Upper lobe of left lung (tissue), 6 donors: ENCODE results near the gene TENM4. TPM values are rescaled to one million over a fixed set of nuclear protein-coding genes. Genes with fewer than 3 reads are reported as not detected.

Experiments
- ATAC-seq, 2 donors: fragments of 200-7000 bp; cut with Tn5 transposase; one replicate each; pipeline ENCODE4 v1.9.1; 2022; ENCODE audit warnings: mild to moderate bottlenecking in 2 of 2, moderate library complexity in 2 of 2; ENCODE audit not compliant: low FRiP score in 2 of 2
- DNase-seq, 2 donors: peaks; one replicate each; pipeline ENCODE4 v3.0.0-alpha.2; 2019 to 2020
- H3K27ac ChIP-seq, 4 donors: fragments of 200-600 bp; sonication (generic); one replicate each; pipeline ENCODE4 v1.5.1; 2016 to 2019
- H3K27me3 ChIP-seq, 4 donors: fragments of 200-600 bp; sonication (generic); one replicate each; pipeline ENCODE4 v1.5.1; 2017 to 2019
- H3K36me3 ChIP-seq, 4 donors: fragments of 200-600 bp; sonication (generic); one replicate each; pipeline ENCODE4 v1.5.1; 2016 to 2019
- H3K4me1 ChIP-seq, 4 donors: fragments of 200-600 bp; sonication (generic); one replicate each; pipeline ENCODE4 v1.5.1; 2018 to 2019
- H3K4me3 ChIP-seq, 4 donors: fragments of 200-600 bp; sonication (generic); one replicate each; pipeline ENCODE4 v1.5.1; 2017 to 2019; ENCODE audit warnings: mild to moderate bottlenecking in 2 of 4, moderate library complexity in 1 of 4
- H3K9me3 ChIP-seq, 4 donors: fragments of 200-600 bp; sonication (generic); one replicate each; pipeline ENCODE4 v1.5.1; 2018 to 2019
- EP300 ChIP-seq, 4 donors: sonication (generic); formaldehyde crosslinking; IDR thresholded peaks; one replicate each; pipeline ENCODE4 v1.5.1; 2017; ENCODE audit warnings: antibody characterized with exemption in 4 of 4, control low read depth in 2 of 4
- POLR2A ChIP-seq, 4 donors: fragments of 450-650 bp; IDR thresholded peaks; one replicate each; pipeline ENCODE4 v1.5.1; 2016 to 2017; ENCODE audit warnings: antibody characterized with exemption in 4 of 4, mild to moderate bottlenecking in 2 of 4
- POLR2AphosphoS5 ChIP-seq, 2 donors: sonication (generic); formaldehyde crosslinking; IDR thresholded peaks; one replicate each; pipeline ENCODE4 v1.5.1; 2017; ENCODE audit warnings: antibody characterized with exemption in 2 of 2
- WGBS, 2 donors: methylation state at CpG; one replicate each; pipeline ENCODE4 v1.1.5; 2017 to 2018; 5-methylcytosine and 5-hydroxymethylcytosine counted together
- total RNA-seq, 6 donors: library from RNA; depleted of rRNA in 4 of 6; stranded (reverse); fragments of >200 nt in 4 of 6; gene quantifications; one replicate each; pipeline versions ENCODE4 v1.1.0 to v1.2.1, GENCODE V29; 2016 to 2021
- TF ChIP-seq, protein P1 (sequence below), 6 experiments: fragments of 450-650 bp in 4 of 6; fragments of 200-600 bp in 2 of 6; sonication (generic) in 2 of 6; IDR thresholded peaks; one replicate each; pipeline ENCODE4 v1.5.1; 2016 to 2019; ENCODE audit warnings: antibody characterized with exemption in 6 of 6
- donor health status: DM: no; HTN: no; CAD: no; lungs with moderate emphysema.
- donor health status: DM: no; HTN: yes; CAD: no; lungs with severe emphysema.

The TENM4 gene
- total RNA-seq, 6 donors from 2014 or later: 0.11 to 20.0 (median 3.7) TPM

- no peaks in the 10 kb centered on the region for H3K4me1 ChIP-seq
- no peak for DNase-seq
- H3K27me3 ChIP-seq: no peaks in the 10 kb centered on the region
- no peak for TF ChIP-seq POLR2AphosphoS5 (IDR thresholded peaks at IDR 0.05)
- no peak for TF ChIP-seq POLR2A (IDR thresholded peaks at IDR 0.05)
- TF ChIP-seq, protein P1, sequence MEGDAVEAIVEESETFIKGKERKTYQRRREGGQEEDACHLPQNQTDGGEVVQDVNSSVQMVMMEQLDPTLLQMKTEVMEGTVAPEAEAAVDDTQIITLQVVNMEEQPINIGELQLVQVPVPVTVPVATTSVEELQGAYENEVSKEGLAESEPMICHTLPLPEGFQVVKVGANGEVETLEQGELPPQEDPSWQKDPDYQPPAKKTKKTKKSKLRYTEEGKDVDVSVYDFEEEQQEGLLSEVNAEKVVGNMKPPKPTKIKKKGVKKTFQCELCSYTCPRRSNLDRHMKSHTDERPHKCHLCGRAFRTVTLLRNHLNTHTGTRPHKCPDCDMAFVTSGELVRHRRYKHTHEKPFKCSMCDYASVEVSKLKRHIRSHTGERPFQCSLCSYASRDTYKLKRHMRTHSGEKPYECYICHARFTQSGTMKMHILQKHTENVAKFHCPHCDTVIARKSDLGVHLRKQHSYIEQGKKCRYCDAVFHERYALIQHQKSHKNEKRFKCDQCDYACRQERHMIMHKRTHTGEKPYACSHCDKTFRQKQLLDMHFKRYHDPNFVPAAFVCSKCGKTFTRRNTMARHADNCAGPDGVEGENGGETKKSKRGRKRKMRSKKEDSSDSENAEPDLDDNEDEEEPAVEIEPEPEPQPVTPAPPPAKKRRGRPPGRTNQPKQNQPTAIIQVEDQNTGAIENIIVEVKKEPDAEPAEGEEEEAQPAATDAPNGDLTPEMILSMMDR (IDR thresholded peaks at IDR 0.05): no peak
- TF ChIP-seq EP300 (IDR thresholded peaks at IDR 0.05): no peak
- H3K27ac ChIP-seq: no peak overlapping the region
- no peaks in the 10 kb centered on the region for H3K36me3 ChIP-seq
- no peak overlapping the region for H3K4me3 ChIP-seq
- no peak for ATAC-seq
- 59 to 64% methylated on average over 3 to 5 of the region's 5 CpGs for WGBS, 2 donors
- H3K9me3 ChIP-seq: no peaks in the 10 kb centered on the region
Observed at GRCh38 chr11:79331203-79331901, 109.5 kb downstream of the TENM4 start.

DNA sequence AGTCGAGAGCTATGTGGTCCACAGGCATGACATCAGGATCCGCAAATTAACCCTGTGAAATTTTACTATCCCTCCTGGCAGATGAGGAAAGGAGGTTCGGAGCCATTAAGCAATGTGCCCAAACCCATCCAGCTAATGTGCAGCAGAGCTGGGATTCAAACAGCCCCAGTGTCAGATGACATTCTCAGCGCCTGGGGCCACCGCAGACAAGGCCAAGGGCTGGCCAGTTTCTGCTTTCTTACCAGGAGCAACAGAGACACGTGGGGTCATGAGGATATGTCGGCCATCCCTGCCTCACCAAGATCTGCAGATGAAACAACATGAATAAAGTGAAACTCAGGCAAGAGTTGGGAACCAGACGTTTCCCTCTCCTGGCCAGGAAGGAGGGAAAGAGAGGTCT, 110.2 kb downstream of the TENM4 start:
- TF ChIP-seq EP300 (IDR thresholded peaks at IDR 0.05): no peak
- TF ChIP-seq, protein P1 (IDR thresholded peaks at IDR 0.05): no peak
- TF ChIP-seq POLR2A (IDR thresholded peaks at IDR 0.05): no peak
- no peak for TF ChIP-seq POLR2AphosphoS5 (IDR thresholded peaks at IDR 0.05)
- Histone ChIP-seq H3K27ac (no peak overlapping the region), H3K36me3 (no peaks in the 10 kb centered on the region), H3K27me3 (no peaks in the 10 kb centered on the region), H3K4me3 (no peak overlapping the region), H3K4me1 (no peaks in the 10 kb centered on the region), H3K9me3 (no peaks in the 10 kb centered on the region)
- ATAC-seq (no peak), DNase-seq (no peak)
- 73 to 74% methylated on average over 6 to 8 of the region's 8 CpGs for WGBS, 2 donors

DNA sequence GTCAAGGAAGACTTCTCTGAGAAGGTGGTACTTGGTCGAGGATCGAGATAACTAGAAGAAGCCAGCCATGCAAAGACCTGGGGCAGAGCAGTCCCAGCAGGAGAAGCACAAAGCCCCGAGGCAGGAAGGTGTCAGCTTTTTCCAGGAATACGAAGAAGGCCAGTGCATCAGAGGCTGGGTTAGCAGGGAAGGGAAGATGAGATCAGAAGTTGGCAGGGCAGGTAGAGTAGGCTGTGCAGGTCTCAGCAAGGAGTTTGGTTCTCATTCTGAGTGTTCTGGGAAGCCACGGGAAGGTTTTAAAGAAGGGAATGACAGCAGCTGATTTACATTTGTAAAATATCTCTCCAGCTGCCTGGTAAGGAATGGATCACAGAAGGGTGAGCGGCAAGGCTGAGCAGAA, 111.3 kb downstream of the TENM4 start:
- Histone ChIP-seq H3K27ac (no peak overlapping the region), H3K36me3 (no peaks in the 10 kb centered on the region), H3K4me3 (no peak overlapping the region), H3K27me3 (no peaks in the 10 kb centered on the region), H3K9me3 (no peaks in the 10 kb centered on the region), H3K4me1 (no peaks in the 10 kb centered on the region)
- 68 to 78% methylated on average over 6 of the region's 6 CpGs for WGBS, 2 donors
- TF ChIP-seq POLR2AphosphoS5 (IDR thresholded peaks at IDR 0.05): no peak
- no peak for TF ChIP-seq EP300 (IDR thresholded peaks at IDR 0.05)
- no peak for TF ChIP-seq POLR2A (IDR thresholded peaks at IDR 0.05)
- TF ChIP-seq, protein P1 (IDR thresholded peaks at IDR 0.05): no peak
- DNase-seq: no peak
- no peak for ATAC-seq

DNA sequence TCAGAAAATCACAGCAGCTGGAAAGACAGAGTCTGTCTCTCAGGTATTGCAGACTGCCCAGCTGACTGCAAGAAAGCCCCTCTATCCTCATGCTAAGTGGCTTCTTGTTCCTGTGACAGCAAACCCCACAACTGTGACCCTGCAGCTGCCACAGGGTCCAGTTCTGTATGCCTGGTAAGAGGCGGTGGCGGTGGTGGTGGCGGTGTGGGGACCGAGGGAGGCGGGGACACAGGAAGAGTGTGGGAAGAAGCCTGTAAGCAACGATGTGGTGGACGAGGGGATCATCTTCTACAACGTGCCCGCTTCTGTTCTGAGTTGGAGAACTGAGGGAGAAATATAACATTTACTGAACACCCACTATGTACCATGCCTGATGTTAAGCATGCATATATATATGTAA, 112.4 kb downstream of the TENM4 start:
- no peaks in the 10 kb centered on the region for H3K9me3 ChIP-seq
- TF ChIP-seq POLR2AphosphoS5 (IDR thresholded peaks at IDR 0.05) (no peak), EP300 (IDR thresholded peaks at IDR 0.05) (no peak), POLR2A (IDR thresholded peaks at IDR 0.05) (no peak)
- TF ChIP-seq, protein P1 (IDR thresholded peaks at IDR 0.05): no peak
- H3K4me3 ChIP-seq: no peak overlapping the region
- DNase-seq (peak in 1 of 2 donors; percentile 59), ATAC-seq (no peak)
- H3K27ac ChIP-seq: no peak overlapping the region
- no peaks in the 10 kb centered on the region for H3K4me1 ChIP-seq
- no peaks in the 10 kb centered on the region for H3K27me3 ChIP-seq
- H3K36me3 ChIP-seq: no peaks in the 10 kb centered on the region
- 91 to 93% methylated on average over 9 of the region's 9 CpGs for WGBS, 2 donors

- TF ChIP-seq POLR2A (IDR thresholded peaks at IDR 0.05): no peak
- TF ChIP-seq, protein P1 (IDR thresholded peaks at IDR 0.05): no peak
- no peak for TF ChIP-seq POLR2AphosphoS5 (IDR thresholded peaks at IDR 0.05)
- TF ChIP-seq EP300 (IDR thresholded peaks at IDR 0.05): no peak
- no peak overlapping the region for H3K4me3 ChIP-seq
- no peak for DNase-seq
- H3K27me3 ChIP-seq: no peaks in the 10 kb centered on the region
- no peak for ATAC-seq
- H3K4me1 ChIP-seq: no peaks in the 10 kb centered on the region
- no peaks in the 10 kb centered on the region for H3K9me3 ChIP-seq
- no peaks in the 10 kb centered on the region for H3K36me3 ChIP-seq
- no peak overlapping the region for H3K27ac ChIP-seq
- WGBS, 2 donors: 87% methylated on average over 10 of the region's 10 CpGs
Observed at GRCh38 chr11:79325851-79326250, 115.0 kb downstream of the TENM4 start.
